Tibial artery (tissue), 4 donors: ENCODE results near the gene KL.

ENCODE experiments used
- DNase-seq, 2 donors: peaks; one replicate each; pipeline ENCODE4 v3.0.0-alpha.2; 2019
- H3K27ac ChIP-seq, 2 donors: fragments of 200-600 bp; sonication (generic) in 1 of 2; 1 replicate in 1 of 2; 2 replicates in 1 of 2; pipeline ENCODE4 v1.5.1; 2018 to 2019; ENCODE audit warnings: mild to moderate bottlenecking in 1 of 2
- H3K27me3 ChIP-seq, 2 donors: fragments of 200-600 bp; sonication (generic) in 1 of 2; one replicate each; pipeline versions ENCODE4 v1.5.1 to v1.6.0; 2016 to 2019
- H3K36me3 ChIP-seq, 3 donors: fragments of 200-600 bp; sonication (generic) in 2 of 3; one replicate each; pipeline ENCODE4 v1.5.1; 2016 to 2019; ENCODE audit warnings: mild to moderate bottlenecking in 2 of 3
- H3K4me1 ChIP-seq, 4 donors: fragments of 200-600 bp; sonication (generic) in 2 of 4; 1 replicate in 3 of 4; 2 replicates in 1 of 4; pipeline ENCODE4 v1.5.1; 2016 to 2019
- H3K4me3 ChIP-seq, 2 donors: fragments of 200-600 bp; sonication (generic) in 1 of 2; 1 replicate in 1 of 2; 2 replicates in 1 of 2; pipeline ENCODE4 v1.5.1; 2018 to 2019; ENCODE audit warnings: mild to moderate bottlenecking in 2 of 2
- H3K9me3 ChIP-seq, 3 donors: fragments of 200-600 bp; sonication (generic) in 1 of 3; one replicate each; pipeline ENCODE4 v1.5.1; 2016 to 2019
- CTCF ChIP-seq, 2 experiments: fragments of 200-600 bp in 1 of 2; fragments of 450-650 bp in 1 of 2; IDR thresholded peaks; one replicate each; pipeline ENCODE4 v1.5.1; 2017 to 2019; ENCODE audit warnings: antibody characterized with exemption in 2 of 2, mild to moderate bottlenecking in 1 of 2, moderate library complexity in 1 of 2
- intact Hi-C: fragments of 100-400 bp; cut with DNase I; formaldehyde crosslinking; loops from one replicate; pipeline ENCODE4 v1.15.0; 2023; ENCODE audit warnings: low total_unique reads

Gene KL

DNA sequence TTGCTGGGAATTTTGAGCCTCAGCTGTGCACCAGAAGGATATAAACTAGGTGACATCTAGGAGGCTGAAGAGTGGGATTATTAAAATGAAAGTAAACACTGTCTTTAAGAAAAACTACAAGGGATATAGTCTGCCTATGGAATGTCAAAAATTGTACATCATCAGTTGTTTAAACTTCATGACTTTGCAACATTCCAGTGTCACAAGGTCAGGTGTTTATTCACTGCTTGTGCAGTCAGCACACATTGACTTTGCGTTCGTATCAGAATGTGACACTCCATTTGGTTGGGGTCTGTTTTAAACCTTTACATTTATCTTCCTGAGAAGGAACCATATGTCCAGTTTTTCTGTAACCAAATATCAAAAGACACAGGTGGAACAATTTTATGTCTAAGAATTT is 85.6 kb downstream of the KL start:
- TF ChIP-seq CTCF (IDR thresholded peaks at IDR 0.05) = no peak
- H3K27ac ChIP-seq = no peak overlapping the region
- H3K36me3 ChIP-seq = peaks cover 23 to 32% (median 30%) of the 10 kb centered on the region in 3 donors
- H3K27me3 ChIP-seq = no peaks in the 10 kb centered on the region
- peaks cover 0 to 6% (median 0%) of the 10 kb centered on the region in 4 donors for H3K4me1 ChIP-seq
- no peak for DNase-seq
- peaks cover 0 to 9% (median 0%) of the 10 kb centered on the region in 3 donors for H3K9me3 ChIP-seq
- intact Hi-C loops = no loop called here
- H3K4me3 ChIP-seq = no peak overlapping the region

DNA sequence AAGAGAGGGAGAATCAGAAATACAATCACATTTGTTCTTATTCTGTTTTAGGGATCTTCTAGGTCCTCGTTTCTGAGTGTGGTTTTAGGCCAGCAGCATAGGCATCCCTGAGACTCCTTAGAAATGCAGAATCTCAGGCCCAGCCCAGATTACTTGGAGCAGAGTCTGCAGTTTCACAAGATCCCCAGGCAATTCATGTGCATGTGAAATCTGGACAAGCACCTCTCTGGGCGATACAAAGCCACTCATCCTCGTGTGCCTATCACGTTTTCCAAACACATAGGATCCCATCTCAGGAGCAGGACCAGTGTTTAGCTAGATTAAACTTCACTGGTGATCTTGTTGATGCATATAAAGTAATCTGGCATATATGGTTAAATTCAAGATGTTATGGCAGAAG is 87.2 kb downstream of the KL start:
- no peak for TF ChIP-seq CTCF (IDR thresholded peaks at IDR 0.05)
- no peak overlapping the region for H3K27ac ChIP-seq

DNA sequence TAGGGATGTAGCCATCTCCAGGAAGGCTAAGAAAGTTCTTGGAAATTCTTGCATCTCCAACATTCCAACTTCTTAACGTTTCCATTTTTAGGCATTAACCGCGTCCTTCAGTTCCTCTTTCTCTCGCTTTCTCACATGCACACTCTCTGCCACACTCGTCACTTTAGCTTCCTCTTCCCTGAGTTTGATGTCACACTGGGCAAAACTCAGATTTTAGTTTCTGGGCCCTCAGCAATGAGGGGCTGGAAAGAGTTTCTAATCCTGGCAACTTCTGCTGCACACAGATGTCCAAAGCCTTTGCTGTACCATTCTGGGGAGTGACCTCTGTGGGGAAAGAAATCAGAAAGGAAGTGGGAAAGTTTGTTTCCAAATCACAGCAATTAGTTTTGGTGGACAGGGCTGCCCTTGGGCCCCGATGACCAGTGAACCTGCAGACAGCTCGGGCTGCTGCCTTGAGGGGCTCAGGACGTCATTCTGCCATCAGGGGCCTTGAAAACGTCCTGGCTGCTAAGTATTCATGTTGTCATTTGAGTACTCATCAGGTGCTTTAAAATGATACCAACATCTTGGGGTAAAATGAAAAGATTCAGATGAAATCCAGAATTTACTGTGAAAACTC is 89.3 kb downstream of the KL start:
- intact Hi-C loops = no loop called here
- TF ChIP-seq CTCF (IDR thresholded peaks at IDR 0.05) = no peak
- H3K4me3 ChIP-seq = no peak overlapping the region
- H3K4me1 ChIP-seq = peaks cover 0 to 30% (median 21%) of the 10 kb centered on the region in 4 donors
- H3K9me3 ChIP-seq = no peaks in the 10 kb centered on the region
- H3K27ac ChIP-seq = no peak overlapping the region
- H3K27me3 ChIP-seq = no peaks in the 10 kb centered on the region
- H3K36me3 ChIP-seq = peaks cover 23 to 55% (median 46%) of the 10 kb centered on the region in 3 donors
- DNase-seq = no peak

More for the DNA sequence above, 87.2 kb downstream of the KL start:
- peaks cover 23 to 46% (median 38%) of the 10 kb centered on the region in 3 donors for H3K36me3 ChIP-seq
- DNase-seq = no peak
- H3K4me3 ChIP-seq = no peak overlapping the region
- no peaks in the 10 kb centered on the region for H3K27me3 ChIP-seq
- intact Hi-C loops = no loop called here
- H3K4me1 ChIP-seq = peaks cover 0 to 10% (median 4%) of the 10 kb centered on the region in 4 donors
- H3K9me3 ChIP-seq = no peaks in the 10 kb centered on the region

- intact Hi-C loops = no loop called here
- no peak for TF ChIP-seq CTCF (IDR thresholded peaks at IDR 0.05)
- Histone ChIP-seq H3K36me3 (peaks cover 23 to 55% (median 46%) of the 10 kb centered on the region in 3 donors), H3K4me3 (no peak overlapping the region), H3K27ac (no peak overlapping the region), H3K4me1 (peaks cover 0 to 44% (median 34%) of the 10 kb centered on the region in 4 donors), H3K27me3 (no peaks in the 10 kb centered on the region), H3K9me3 (no peaks in the 10 kb centered on the region)
- DNase-seq = no peak
These were observed 90.6 kb downstream of the KL start for GRCh38 chr13:33106656-33107360.

- peaks cover 0 to 48% (median 38%) of the 10 kb centered on the region in 4 donors for H3K4me1 ChIP-seq
- peaks cover 23 to 55% (median 46%) of the 10 kb centered on the region in 3 donors for H3K36me3 ChIP-seq
- no peak for TF ChIP-seq CTCF (IDR thresholded peaks at IDR 0.05)
- DNase-seq = no peak
- intact Hi-C loops = no loop called here
- no peak overlapping the region for H3K27ac ChIP-seq
- no peaks in the 10 kb centered on the region for H3K9me3 ChIP-seq
- no peak overlapping the region for H3K4me3 ChIP-seq
- H3K27me3 ChIP-seq = no peaks in the 10 kb centered on the region
These were observed 91.1 kb downstream of the KL start for GRCh38 chr13:33107361-33107760.
